Ramos (cell line): Measurements from ENCODE around the gene MARCHF10.
"Not testable (repeated sequence)": the region's sequence is repeated elsewhere in the genome, so short reads cannot be mapped to it uniquely, and the experiment has no call there.

Experiments
- in situ Hi-C: fragments of 300-500 bp; cut with MboI; formaldehyde crosslinking; loops from one replicate; pipeline ENCODE4 v1.14.3; 2022; ENCODE audit warnings: low sequenced_read_pairs; ENCODE audit not compliant: unreplicated experiment

The MARCHF10 gene

DNA sequence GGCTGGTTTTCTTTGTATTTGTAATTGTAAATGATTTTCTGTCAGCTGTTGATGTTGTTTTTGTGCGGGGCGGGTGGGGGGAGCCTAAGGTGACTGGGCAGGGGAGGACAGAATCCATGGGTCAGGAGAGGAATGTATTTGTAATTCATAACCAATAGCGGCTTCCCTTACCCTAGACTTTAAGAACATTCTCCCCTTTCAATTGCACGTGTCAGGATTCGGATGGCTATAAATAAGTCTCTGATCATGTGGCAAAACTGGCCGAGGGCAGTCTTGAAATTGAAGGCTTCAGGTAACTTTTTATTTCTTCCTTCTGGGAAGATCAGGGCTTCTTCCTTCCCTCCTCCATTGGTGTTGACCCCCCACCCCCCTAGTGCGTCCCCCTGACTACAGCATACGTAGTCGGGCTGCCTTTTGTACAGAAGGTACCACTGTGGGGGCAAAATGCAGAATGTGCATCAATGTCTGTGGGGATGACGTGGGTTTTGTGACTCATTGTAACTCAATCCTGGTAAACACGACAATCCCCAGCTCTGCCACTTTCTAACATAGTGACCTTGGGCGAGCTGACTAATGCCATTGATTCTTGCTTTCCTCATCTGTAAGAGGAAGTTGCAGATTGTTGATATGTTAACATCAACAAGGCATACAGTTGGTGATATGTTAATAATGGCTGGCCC, 16.2 kb downstream of the MARCHF10 start:
- in situ Hi-C loops = no loop called here

DNA sequence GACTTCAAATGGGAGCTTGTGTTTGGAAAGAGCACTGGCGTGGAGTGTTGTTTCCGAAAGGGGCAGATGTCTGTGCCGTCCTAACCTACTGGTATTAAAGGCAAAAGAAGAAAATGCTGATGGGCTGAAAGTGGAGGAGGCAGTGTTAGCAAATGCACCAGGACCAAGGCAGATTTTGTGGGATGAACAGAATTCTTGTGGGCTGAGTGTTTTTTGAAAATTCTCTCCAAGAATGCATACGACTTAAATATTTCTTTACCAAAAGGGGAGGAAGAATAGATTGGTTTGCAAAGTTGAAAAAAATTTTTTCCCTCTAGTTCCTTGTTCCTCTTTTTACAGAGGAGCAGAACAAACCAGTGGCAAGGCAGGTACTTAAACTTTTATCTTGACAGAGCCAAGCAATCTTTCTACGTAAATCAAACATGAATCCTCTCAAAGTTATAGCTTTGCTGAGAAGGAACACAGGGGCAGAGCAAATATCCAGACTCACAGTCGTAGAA, 16.8 kb downstream of the MARCHF10 start:
- in situ Hi-C loops = no loop called here

DNA sequence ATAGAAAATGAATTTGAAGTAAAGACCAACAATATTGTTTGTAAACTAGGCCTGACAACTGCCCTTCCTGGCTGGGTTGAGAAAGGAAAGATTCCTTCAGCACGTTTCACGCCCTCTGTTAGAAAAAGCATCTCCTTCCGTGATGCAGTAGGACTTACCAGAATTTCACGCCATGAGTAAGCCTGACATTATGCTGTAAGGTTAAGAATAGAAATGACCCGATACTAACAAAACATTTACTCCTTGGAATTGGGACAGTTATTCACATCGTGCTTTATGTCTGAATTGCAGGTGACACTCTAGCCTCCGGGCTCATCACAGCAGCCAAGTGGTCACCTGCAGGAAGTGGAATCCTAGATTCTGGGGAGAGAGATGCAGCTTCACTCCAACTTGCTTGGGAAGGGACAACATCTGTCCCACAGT, 17.5 kb downstream of the MARCHF10 start:
- in situ Hi-C loops = no loop called here

DNA sequence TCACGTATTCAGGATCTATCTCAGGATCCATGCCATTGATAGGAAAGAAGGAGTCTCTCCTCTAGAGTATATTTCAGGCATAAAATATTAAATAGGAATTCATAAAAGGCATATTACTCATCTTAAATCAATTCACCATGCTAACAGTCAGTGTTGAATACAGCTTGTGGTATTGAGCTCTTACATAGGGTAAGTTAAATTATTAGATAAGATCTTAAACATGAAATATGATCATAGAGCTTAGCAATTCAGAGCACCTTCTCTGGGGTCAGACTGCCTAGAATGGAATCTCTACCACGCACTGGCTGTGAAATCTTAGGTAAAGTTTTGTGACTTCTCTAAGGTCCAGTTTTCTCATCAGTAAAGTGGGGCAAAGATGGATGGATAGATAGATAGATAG, 20.7 kb downstream of the MARCHF10 start:
- in situ Hi-C loops = no loop called here

DNA sequence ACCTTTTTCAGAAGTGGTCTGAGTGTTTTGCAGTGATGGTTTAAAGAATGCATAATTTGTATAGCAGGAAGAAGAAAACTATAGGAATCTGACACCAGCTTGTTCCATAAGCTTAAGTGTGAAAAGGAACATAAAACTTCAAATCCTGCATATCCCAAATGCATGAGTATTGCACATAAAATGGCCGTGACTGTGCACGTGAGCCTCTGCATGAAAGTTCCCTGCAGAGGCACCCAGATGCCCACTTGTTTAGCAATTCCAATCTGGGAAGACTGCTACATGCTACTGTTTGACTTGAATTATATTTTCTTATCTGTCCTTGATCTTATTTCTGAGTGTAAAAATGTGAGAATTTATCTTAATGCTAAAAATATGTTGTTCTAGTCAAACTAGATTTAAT, 21.5 kb downstream of the MARCHF10 start:
- in situ Hi-C loops = no loop called here

DNA sequence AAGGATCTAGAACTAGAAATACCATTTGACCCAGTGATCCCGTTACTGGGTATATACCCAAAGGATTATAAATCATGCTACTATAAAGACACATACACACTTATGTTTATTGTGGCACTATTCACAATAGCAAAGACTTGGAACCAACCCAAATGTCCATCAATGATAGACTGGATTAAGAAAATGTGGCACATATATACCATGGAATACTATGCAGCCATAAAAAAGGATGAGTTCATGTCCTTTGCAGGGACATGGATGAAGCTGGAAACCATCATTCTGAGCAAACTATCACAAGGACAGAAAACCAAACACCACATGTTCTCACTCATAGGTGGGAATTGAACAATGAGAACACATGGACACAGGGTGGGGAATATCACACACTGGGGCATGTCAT, 22.1 kb downstream of the MARCHF10 start:
- in situ Hi-C loops = not testable (repeated sequence)

DNA sequence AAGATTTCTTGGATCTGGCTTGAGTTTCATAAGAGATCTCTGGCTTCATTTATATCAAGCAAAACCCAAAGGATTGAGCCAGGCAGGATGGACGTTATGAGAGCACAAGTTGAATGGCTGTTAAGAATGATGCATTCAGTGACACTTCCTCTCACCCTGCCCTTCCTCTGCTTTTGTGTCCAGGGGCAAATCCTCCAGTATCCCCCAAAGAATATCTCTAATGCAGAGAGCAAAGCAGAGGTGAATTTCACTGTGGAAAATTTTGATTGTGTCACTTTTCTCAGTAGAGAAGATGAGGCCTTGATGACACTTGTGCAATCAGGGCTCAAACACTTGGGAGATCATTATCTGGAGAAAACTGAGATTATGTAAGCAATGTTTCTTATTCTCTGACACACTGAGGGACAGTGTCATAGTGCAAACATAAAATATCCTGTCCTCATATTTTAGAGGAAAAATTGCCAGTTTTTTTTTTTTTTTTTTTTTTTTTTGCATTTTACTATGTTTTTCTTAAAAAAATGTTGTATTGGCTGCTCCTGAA, 25.3 kb downstream of the MARCHF10 start:
- in situ Hi-C loops = no loop called here

DNA sequence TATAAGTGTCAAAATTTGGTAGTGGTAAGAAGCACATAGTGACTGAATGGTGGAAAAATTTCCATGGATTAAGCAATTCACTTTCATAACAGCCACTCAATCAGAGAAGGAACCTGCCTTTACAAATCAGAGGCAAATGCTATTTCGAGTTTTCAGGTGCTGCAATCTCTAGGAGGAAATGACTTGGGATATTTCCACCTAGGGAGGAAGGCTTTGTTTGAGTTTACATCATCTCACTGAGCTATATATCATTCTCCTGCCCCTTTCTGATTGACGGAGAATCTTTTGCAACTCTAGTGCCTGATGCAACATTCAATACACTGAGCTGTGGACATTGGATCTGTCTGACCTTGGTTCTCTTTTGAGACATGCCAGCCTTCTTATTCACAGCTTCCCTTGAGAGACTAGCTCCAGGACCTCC, 26.3 kb downstream of the MARCHF10 start:
- in situ Hi-C loops = no loop called here

DNA sequence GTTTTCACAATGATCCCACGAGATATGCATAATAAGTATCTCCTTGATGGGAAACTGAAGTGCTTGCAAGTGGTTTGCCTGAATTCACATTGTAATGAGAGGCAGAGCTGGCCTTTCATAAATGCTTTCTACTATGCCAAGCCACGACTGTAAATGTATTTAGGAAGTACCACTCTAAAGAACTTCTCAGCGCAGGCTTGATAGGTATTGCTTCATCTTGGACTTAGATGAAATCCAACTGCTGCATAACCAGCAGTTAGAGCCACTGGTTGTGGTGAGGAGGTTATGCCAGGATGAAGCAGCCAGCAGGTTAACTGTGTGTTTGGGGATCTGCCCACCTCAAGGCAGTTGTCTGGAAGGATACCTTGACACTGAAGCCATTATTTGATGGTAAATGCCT, 26.8 kb downstream of the MARCHF10 start:
- in situ Hi-C loops = no loop called here

DNA sequence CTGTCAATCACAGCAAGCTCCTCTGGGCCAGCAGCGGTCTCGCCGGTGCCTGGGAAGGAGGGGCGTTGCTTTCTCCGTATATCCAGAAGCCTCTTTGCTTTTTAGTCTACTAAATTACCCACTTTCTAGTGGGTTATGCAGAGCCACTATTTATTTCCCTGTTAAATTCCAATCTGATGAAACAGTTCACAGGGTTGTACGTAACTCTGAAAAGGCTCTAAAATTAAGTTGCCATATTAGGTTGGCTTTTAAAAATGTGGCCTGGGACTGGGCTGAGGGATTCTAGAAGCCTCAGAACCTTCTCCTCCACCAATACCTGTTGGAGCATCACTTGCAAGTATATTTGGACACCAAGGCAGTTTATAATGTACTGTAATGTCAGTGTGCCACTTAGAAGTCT, 27.2 kb downstream of the MARCHF10 start:
- in situ Hi-C loops = no loop called here

DNA sequence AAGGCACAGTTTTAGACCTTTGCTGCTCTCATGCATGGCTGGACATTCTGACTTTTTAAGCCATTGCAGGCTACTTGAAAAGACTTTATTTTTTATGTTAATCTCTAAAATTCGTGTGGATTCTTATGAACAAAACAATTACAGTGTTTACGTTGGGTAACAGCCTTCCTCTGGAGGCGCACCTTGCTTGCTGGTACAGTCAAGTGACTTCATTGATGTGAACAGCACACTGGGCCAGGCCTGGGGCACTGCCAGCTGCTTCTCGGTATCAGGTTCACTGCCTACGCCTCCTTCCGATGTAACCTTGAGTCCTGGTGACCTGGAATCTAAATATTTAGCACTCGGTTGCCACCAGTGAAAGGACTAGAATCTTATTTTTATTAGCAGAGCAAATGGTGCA, 27.8 kb downstream of the MARCHF10 start:
- in situ Hi-C loops = no loop called here

DNA sequence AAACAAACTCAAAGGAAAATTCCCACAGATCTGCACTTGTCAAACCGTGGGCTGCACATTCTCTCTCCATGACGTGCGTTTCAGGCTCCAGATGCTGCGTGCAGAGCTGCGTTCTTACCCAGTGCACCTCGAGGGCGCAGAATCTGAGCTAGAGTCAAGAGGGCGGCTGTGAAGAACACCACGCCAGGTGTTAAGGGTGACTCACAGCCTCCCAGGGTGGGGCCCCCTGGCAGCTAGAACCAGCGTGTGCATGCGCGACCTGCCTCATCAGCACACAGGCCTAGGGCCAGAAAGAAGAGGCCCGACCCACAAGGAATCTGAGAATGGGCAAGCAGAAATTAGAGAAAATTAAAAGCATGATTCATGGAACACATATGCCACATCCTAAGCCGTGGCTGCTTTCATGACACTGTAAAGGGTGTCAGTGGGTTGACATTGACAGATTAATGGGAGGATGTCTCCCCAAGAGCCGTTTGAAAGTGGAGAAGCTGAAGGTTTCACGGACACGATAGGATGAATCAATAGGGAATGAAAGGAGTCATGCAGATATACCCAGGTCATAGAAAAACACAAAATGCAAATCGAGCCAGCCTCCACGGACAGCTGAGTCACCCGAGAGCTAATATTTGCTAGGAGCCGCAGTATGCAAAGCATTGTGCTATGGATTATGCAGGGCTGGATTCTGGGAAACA, 29.0 kb downstream of the MARCHF10 start:
- in situ Hi-C loops = no loop called here

DNA sequence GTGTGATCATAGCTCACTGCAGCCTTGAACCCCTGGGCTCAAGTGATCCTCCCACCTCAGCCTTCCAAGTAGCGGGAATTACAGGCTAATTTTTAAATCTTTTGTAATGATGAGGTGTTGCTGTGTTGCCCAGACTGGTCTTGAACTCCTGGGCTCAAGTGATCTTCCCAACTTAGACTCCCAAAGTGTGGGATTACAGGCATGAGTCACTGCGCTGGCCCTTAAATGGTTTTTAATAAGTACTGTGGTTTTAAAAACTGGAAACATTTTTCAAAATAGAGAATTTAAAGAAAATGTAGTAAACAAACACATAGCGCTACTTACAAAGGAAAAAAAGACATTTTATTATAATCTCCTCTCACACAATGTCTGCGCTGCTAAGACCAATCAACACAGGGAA, 32.2 kb downstream of the MARCHF10 start:
- in situ Hi-C loops = no loop called here

DNA sequence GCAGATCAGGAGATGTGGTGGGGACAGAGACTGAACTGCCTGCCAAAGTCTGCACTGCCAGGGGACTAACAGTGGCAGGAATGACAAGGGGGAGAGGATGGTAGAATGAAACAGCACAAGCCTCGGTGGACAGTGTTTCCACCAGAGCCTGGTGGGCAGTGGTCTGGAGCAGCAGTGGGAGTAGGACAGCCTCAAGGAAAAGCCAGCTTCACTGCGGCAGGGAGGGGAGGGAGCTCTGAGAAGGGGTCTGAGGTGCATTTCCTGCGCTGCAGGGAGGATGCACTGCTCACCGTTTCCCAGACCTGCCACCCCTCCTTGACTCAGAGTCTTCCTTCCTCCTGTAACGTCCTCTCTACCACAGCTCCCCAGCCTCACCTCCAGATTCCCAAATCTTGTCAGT, 33.8 kb downstream of the MARCHF10 start:
- in situ Hi-C loops = no loop called here

DNA sequence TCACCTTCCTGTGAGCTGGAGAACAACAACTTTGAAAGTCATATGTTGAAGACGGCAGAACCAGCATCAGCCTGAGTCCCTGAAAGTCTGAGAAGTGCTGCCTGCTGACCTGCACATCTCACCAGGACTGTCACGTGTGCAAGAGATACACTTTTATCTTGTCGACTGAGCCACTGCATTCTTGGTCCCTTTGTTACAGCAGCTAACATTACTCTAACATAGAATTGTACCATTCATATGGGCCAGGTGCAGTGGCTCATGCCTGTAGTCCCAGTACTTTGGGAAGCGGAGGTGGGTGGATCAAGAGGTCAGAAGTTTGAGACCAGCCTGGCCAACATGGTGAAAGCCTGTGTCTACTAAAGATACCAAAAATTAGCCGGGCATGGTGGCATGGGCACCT, 40.1 kb downstream of the MARCHF10 start:
- in situ Hi-C loops = no loop called here

DNA sequence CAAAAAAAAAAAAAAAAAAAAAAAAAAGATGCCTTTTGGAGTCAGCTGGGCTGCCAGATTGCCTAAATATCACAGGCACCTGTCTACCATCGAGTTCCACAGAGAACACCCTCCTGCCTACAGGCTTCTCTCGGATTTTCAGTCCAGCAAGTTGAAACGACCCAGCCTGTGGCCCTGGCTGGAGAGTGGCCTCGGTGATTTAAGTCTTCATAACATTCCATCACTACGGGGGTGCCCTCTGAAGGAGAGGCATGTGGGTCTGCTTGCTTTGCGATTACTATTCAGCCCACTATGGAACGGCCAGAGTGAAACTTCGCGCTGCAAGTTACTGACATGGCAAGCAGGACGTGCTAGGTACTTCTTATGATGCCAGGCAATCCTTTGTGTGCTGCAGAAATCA, 42.8 kb downstream of the MARCHF10 start:
- in situ Hi-C loops = no loop called here

DNA sequence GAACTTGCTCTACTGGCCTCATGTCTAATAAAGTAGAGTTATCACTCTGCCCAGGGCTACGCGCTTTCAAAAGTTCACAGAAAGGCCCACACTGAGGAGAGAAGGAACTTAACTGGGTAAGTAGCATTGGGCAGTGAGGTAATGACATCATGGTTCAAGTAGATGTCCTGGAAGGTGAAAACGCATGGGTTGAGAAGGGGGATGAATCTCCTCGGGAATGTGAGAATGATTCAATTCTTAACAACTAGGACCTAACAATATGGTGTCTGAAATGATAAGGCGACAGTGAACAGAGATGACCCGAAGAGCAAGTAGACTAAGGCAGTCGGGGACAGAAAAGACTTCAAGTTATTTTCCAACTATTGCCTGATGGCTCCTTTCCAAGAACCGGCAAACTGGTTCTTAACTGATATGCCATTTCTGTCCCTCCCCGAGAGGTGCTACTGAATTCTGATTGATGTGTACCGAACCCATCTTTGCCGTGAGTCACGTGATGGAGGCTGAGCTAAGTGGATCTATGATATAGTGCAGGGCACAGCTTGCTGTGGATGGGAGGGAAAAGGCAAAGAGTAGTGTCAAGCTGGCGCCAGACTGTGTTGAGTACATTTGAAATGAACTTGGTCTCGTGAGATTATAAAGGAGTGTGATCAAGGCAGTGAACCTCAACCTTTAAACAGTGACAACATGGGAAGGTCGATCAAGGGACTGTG, 44.1 kb downstream of the MARCHF10 start:
- in situ Hi-C loops = no loop called here

DNA sequence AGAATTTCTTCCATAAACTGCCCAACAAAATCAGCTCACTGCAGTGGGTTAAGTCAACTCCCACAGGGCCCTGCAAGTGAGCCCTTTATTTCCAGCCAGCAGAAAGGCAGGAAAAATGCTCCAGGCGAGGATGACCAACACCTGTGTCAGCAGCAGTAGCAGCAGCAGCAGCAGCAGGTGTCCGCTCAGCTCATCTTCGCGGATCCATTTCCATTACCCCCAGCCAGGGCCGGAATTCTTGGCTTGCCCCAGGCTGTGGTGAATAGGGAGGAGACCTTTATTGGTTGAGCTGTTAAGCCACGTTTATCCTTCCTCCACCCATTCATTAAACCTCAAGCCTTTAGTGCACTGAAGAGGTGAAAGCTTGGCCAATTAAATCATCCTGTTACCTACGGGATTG, 46.2 kb downstream of the MARCHF10 start:
- in situ Hi-C loops = no loop called here

DNA sequence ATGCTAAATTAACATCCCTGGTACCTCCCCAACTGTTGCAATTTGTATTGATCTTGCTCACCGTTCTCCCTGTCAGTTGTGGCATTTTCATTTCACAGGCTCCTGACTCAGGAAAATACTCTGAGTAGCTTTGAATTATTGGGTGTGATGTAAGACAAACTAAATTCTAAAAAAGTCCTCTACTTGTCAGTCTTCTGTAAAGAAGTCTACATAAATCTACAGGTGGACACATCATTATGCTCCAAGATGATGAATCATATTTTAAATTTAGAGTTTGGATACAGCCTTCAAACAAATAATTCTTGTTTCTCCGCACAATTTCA, 47.2 kb downstream of the MARCHF10 start:
- in situ Hi-C loops = no loop called here

DNA sequence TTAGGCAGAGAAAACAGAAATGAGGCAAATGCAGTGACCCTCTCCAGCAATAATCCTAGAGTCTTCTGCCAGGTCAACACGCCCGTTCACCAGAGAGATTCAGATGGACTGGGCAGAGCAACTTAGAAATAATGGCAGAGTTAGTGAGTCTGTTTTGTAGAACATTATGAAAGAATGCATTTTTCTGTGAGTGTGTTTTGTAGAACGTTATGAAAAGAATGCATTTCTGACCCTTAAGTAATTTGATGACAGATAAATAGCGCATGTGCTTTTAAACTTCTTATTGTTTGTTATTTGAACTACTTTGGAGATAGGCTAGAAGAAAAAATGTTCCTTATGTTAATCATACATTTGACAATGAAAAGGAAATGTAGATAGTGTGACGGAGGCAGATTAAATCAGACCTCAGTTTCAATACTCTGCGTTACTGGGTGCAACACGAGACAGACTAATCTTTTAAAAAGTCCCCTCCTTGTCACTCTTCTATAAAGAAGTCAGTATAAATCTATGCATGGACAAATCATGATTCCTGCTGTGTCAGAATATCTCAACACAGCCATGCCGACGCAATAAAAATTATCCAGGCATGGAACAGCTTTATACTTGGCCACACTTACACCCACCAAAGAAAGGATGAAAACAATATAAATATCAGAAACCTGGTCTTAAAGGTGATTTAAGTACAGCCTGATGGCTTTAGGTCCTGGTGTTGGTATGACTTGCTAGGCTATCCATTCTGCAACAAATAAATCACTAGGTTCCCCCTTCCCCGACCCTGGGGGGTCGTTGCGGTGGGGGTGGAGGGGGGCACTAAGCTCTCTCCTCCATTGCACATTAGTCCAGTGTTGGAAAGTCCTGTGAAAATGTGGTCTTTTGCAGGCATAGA, 47.8 kb downstream of the MARCHF10 start:
- in situ Hi-C loops = no loop called here
